Smooth muscle cell of bladder (primary cell): Measurements from ENCODE around the gene OCIAD1. TPM values are rescaled to one million over a fixed set of nuclear protein-coding genes. Genes with fewer than 3 reads are reported as not detected.

Experiments
- total RNA-seq: library from RNA; depleted of rRNA; stranded (reverse); fragments of >200 nt; gene quantifications from 2 replicates; pipeline ENCODE4 v1.2.3, GENCODE V29; 2014

The OCIAD1 gene
- 68.1 and 72.9 TPM in 2 replicates for total RNA-seq

DNA sequence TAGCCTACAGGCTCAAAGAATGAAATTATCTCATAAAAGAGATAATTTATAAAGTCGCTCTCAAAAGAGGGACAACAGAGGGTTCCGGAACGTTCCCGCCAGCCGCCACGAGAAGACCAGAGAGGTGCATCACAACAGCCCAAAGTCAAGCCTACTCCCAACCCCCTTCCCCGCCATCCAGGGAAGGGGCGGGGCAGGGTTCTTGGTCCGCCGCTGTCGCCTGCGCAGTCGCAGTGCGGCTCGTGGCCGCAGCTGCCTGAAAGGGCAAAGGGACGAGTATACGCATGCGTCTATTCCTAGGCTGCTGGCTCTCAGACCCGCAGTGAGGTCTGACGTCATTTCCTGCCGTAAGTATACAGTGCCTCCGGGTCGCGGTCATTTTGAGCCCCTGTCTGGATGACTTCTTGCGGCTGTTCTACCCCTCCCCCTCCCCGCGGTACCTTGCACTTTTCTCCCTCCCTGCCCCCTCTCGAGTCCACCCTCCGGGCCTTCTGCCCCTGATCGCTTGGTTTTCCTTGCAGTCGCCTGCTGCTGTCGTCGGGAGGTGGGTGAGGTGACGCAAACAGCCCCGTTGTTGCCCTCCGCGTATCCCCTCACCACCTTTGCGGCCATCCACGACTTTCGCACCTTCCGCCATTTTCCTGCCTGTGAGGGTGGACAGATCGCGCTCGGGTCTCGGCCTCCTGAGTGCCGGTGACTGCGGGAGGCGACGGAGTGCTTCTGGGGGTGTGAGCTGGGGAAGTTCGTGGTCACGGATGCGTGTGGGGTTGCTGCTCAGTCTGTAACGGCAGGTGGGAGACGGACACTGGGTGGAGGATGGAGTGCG, at the start of gene OCIAD1:
OCIAD1 (plus strand) TSS at position 383 of the 826 bp plus-strand sequence. CDS start 1,537 bp downstream, outside the sequence.

DNA sequence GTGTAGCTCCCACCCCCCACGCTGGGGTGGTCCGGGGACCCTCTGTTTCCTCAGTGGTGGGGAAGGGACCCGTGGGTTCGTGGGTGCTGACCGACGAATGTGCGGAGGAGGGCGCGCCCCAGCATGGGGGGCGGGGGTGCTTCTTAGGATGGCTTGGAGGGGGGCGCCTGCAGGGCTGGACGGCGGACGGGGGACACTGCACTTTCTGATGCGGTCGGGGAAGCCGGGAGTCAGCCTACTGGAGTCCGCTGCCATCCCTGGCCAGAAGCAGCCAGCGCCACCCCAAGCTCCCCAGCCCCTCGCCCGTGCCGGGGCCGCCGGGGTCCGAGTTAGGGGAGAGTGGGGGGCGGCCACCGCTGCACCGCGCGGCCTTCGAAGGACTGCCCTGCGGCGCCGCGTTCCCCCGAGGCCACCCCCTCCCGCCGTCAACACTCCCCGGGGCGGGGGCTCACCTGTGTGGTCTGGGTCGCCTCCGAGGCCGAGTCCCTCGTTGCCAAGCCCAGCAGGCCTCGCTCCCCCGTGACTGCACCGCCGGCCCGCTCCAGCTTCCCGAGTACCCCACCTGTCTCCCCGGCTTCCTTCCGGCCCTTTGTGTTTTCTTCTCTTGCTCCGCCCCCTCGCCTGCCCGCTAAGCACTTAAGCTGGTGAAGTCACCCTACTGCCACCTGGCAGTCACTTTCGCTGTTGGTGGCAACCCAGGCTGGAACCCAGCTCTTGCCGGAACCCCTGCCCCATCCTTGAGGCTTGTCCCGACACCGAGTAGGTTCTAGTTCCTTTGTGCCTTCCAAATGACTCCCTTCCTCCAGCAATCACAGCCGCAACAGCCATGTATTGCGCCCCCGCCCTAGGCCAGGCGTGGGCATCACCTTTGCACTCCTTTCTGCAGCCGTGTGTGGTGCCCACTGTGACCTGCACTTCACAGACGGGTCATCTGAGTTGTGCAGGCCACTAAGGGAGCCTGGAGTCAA, 75.6 kb downstream of the OCIAD1 start, which contains the start of gene OCIAD2:
OCIAD2 (minus strand) TSS at position 569 of the 968 bp plus-strand sequence. CDS start 2,225 bp downstream, outside the sequence.

Other genes starting within 250 kb of the OCIAD1 start
- 37.3 and 39.5 TPM in 2 replicates for gene FRYL, start 50.8 kb upstream of the OCIAD1 start, total RNA-seq
- 18.2 and 23.0 TPM in 2 replicates for gene OCIAD2, start 75.7 kb downstream of the OCIAD1 start, total RNA-seq
- gene CWH43, start 155.2 kb downstream of the OCIAD1 start, total RNA-seq, result not detected in 2 replicates